Gastroesophageal sphincter (tissue), 4 donors: ENCODE measurements around the gene UNC119B. TPM values are rescaled to one million over a fixed set of nuclear protein-coding genes. Genes with fewer than 3 reads are reported as not detected.
A peak's percentile ranks its signal among the peaks of the same experiment; 100 is the strongest.
"Not testable (repeated sequence)": the region's sequence is repeated elsewhere in the genome, so short reads cannot be mapped to it uniquely, and the experiment has no call there.

ENCODE experiments used
- ATAC-seq: fragments of 150-250 bp; one replicate; pipeline ENCODE4 v1.9.1; 2016; ENCODE audit warnings: mild to moderate bottlenecking, moderate library complexity
- H3K27ac ChIP-seq, 4 donors: fragments of 200-600 bp; sonication (generic) in 3 of 4; 1 replicate in 3 of 4; 2 replicates in 1 of 4; pipeline ENCODE4 v1.5.1; 2016 to 2019
- H3K27me3 ChIP-seq: fragments of 200-600 bp; sonication (generic); one replicate; pipeline ENCODE4 v1.5.1; 2019
- H3K36me3 ChIP-seq, 2 donors: fragments of 200-600 bp; sonication (generic); one replicate each; pipeline ENCODE4 v1.5.1; 2019; ENCODE audit warnings: control low read depth in 1 of 2
- H3K4me1 ChIP-seq, 3 donors: fragments of 200-600 bp; sonication (generic); 1 replicate in 2 of 3; 2 replicates in 1 of 3; pipeline ENCODE4 v1.5.1; 2016 to 2019; ENCODE audit warnings: control low read depth in 2 of 3
- H3K4me3 ChIP-seq, 2 donors: fragments of 200-600 bp; sonication (generic); one replicate each; pipeline ENCODE4 v1.5.1; 2019; ENCODE audit warnings: mild to moderate bottlenecking in 1 of 2, moderate library complexity in 1 of 2
- H3K9me3 ChIP-seq, 3 donors: fragments of 200-600 bp; sonication (generic); one replicate each; pipeline ENCODE4 v1.5.1; 2017 to 2019; ENCODE audit warnings: control low read depth in 2 of 3
- EP300 ChIP-seq: sonication (generic); formaldehyde crosslinking; IDR thresholded peaks from one replicate; pipeline ENCODE4 v1.6.1; 2017; ENCODE audit warnings: antibody characterized with exemption, mild to moderate bottlenecking
- POLR2A ChIP-seq, 2 donors: fragments of 450-650 bp; IDR thresholded peaks; one replicate each; pipeline ENCODE4 v1.6.1; 2017; ENCODE audit warnings: antibody characterized with exemption in 2 of 2, mild to moderate bottlenecking in 2 of 2, moderate library complexity in 1 of 2
- POLR2AphosphoS5 ChIP-seq: sonication (generic); formaldehyde crosslinking; IDR thresholded peaks from one replicate; pipeline ENCODE4 v1.6.1; 2017; ENCODE audit warnings: antibody characterized with exemption
- WGBS, 2 donors: methylation state at CpG; one replicate each; pipeline ENCODE4 v1.1.5; 2018; ENCODE audit warnings: low coverage in 1 of 2; 5-methylcytosine and 5-hydroxymethylcytosine counted together
- total RNA-seq, 4 donors: library from RNA; depleted of rRNA; stranded (reverse); fragments of >200 nt; gene quantifications; one replicate each; pipeline ENCODE4 v1.1.0, GENCODE V29; 2016
- TF ChIP-seq, protein P1 (sequence below), 4 experiments: fragments of 200-600 bp in 2 of 4; fragments of 450-650 bp in 2 of 4; sonication (generic) in 1 of 4; IDR thresholded peaks; one replicate each; pipeline ENCODE4 v1.5.1; 2017 to 2019; ENCODE audit warnings: antibody characterized with exemption in 4 of 4, mild to moderate bottlenecking in 2 of 4, moderate library complexity in 2 of 4

UNC119B gene
- total RNA-seq, 4 donors from 2014 or later: 21.8 to 33.3 (median 27.8) TPM

DNA sequence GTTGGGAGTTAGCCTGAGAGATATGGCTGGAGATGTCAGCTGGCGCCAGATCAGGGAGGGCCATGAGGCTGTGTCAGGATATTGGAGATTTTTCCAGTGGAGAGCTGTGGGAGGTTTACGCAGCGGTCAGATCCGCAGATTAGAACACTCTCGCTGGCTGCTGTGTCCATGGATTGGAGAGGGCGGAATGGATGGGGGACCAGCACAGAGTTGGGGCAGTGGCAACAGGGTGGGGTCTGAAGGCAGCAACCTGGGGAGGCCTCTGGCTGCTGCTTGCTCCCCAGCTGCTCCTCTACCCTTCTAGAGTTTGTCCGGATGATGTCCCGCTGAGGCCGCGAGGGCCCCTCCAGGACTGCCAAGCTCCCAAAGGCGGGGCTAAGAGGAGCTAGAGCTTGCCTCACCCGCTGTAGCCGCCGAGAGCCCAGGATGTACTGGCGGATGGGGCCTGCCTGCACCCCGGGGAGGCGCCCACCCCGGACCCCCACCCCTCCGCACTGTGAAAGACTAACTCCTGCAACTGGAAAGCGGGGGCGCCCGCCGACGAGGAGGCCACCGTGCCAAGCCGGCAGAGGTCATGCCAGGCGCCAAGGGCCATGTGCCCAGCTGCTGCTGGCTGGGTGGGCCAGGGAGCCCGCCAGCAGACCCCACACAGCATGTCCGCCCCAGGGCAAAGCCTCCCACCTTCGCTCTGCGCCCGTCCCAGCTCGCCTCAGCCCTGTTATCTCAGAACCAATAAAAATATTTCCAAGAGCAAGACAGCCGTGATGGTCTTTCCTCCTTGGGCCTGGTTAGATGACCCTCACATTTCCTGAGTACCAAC is 43.5 kb upstream of the UNC119B start:
- 81 to 96% methylated on average over 5 to 6 of the region's 34 CpGs for WGBS, 2 donors
- no peak for ATAC-seq
- Histone ChIP-seq H3K36me3 (peaks cover 0 to 7% of the 10 kb centered on the region in 2 donors), H3K4me3 (no peak overlapping the region), H3K27ac (no peak overlapping the region), H3K27me3 (no peaks in the 10 kb centered on the region), H3K9me3 (no peaks in the 10 kb centered on the region), H3K4me1 (peaks cover 0 to 12% (median 0%) of the 10 kb centered on the region in 3 donors)
- TF ChIP-seq EP300 (no peak), POLR2A (IDR thresholded peaks at IDR 0.05) (no peak), POLR2AphosphoS5 (no peak)
- TF ChIP-seq, protein P1, sequence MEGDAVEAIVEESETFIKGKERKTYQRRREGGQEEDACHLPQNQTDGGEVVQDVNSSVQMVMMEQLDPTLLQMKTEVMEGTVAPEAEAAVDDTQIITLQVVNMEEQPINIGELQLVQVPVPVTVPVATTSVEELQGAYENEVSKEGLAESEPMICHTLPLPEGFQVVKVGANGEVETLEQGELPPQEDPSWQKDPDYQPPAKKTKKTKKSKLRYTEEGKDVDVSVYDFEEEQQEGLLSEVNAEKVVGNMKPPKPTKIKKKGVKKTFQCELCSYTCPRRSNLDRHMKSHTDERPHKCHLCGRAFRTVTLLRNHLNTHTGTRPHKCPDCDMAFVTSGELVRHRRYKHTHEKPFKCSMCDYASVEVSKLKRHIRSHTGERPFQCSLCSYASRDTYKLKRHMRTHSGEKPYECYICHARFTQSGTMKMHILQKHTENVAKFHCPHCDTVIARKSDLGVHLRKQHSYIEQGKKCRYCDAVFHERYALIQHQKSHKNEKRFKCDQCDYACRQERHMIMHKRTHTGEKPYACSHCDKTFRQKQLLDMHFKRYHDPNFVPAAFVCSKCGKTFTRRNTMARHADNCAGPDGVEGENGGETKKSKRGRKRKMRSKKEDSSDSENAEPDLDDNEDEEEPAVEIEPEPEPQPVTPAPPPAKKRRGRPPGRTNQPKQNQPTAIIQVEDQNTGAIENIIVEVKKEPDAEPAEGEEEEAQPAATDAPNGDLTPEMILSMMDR (IDR thresholded peaks at IDR 0.05): no peak

DNA sequence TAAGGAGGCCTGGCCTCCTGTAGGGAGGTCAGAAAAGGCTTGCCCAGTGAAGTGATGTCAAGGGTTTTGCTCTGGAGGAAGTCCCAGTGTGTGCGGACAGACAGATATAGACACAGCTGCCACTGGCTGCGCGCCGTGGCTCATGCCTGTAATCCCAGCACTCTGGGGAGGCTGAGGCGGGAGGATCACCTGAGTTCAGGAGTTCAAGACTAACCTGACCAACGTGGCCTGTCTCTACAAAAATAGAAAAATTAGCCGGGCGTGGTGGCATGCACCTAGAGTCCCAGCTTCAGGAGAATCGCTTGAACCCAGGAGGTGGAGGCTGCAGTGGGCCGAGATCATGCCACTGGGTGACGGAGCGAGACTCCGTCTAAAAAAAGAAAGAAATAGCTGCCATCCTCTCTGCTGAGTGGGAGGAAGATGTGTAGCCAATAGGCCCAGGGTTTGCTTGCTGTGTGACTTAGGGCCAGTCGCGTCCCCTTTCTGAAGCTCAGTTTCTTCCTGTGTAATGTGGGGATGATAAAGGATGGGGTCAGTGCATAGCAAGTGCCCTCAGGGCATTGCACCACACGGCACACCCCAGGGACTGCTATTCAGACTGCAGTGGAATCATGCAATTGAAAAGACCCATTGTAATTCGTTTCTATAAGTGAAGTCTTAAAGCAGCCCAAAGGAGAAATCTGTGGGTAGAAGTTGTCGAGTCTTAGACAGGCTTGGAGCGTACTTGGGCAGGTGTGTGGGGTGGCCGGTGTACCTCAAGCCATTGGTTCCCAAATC is 42.0 kb upstream of the UNC119B start:
- 67 to 87% methylated on average over 7 to 10 of the region's 20 CpGs for WGBS, 2 donors
- TF ChIP-seq POLR2A (IDR thresholded peaks at IDR 0.05) (no peak), EP300 (no peak), POLR2AphosphoS5 (no peak)
- TF ChIP-seq, protein P1 (IDR thresholded peaks at IDR 0.05): no peak
- Histone ChIP-seq H3K4me3 (no peak overlapping the region), H3K27me3 (no peaks in the 10 kb centered on the region), H3K4me1 (peaks cover 0 to 12% (median 0%) of the 10 kb centered on the region in 3 donors), H3K36me3 (no peaks in the 10 kb centered on the region), H3K9me3 (no peaks in the 10 kb centered on the region), H3K27ac (no peak overlapping the region)
- ATAC-seq: no peak

DNA sequence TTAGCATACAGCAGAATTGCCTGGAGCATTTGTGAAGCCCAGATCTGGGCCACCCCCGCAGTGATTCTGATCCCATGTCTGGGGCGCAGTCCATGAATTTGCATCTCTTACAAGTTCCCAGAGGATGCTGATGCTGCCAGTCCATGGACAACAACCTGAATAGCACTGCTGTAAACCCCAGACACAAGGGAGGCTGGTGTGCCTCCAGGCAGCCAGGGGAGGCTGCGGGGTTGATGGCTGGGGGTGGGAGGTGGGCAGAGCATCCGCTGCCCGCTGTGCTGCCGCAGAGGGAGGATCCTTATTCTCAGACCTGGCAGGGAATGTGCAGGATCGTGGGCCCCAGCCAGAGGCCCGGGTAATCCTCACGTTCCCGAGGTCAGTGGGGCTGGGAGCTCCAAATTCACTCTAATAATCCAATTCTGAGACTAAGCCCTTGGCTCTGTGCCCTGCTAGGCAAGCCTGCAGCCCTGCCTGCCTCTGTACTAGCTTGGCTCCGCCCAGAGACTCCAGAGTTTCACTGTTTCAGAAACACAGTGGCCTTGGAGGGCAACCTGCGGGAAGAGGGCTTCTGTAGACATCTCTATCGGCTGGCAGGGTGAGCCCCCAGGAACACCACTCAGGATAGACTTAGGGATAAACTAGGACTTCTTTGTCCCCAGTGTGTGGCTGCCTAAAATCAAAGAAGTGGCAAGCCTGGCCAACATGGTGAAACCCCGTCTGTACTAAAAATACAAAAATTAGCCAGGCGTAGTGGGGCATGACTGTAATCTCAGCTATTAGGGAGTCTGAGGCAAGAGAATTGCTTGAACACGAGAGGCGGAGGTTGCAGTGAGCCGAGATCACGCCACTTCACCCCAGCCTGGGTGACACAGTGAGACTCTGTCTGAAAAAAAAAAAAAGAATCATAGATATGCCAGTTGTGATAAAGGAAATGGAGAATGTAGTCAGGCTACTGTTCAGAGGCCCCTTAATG is 41.1 kb upstream of the UNC119B start:
- Histone ChIP-seq H3K27ac (no peak overlapping the region), H3K9me3 (no peaks in the 10 kb centered on the region), H3K4me3 (no peak overlapping the region), H3K36me3 (no peaks in the 10 kb centered on the region), H3K4me1 (peaks cover 0 to 12% (median 0%) of the 10 kb centered on the region in 3 donors), H3K27me3 (no peaks in the 10 kb centered on the region)
- ATAC-seq: peak; percentile 36
- 33 to 58% methylated on average over 6 to 11 of the region's 19 CpGs for WGBS, 2 donors
- TF ChIP-seq POLR2A (IDR thresholded peaks at IDR 0.05): no peak
- TF ChIP-seq, protein P1 (IDR thresholded peaks at IDR 0.05): no peak
- TF ChIP-seq EP300: no peak
- no peak for TF ChIP-seq POLR2AphosphoS5

DNA sequence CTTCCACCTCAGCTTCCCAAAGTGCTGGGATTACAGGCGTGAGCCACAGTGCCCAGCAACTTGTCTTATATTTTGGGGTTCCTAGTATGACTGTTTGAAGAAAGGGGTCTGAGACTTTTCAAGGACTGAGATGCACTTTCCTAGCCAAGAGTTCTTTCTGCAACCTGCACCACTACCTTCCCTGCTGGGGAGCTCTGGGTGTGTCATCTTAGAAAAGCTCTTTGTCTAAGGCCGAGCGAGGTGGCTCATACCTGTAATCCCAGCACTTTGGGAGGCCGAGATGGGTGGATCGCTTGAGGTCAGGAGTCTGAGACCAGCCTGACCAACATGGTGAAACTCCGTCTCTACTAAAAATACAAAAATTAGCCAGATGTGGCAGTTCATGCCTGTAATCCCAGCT is 40.0 kb upstream of the UNC119B start:
- not testable (repeated sequence) for H3K9me3 ChIP-seq, H3K36me3 ChIP-seq, H3K4me3 ChIP-seq, H3K27me3 ChIP-seq, H3K27ac ChIP-seq, ATAC-seq
- 92% methylated on average over 5 of the region's 6 CpGs; no CpG with 5 or more reads in 1 of the 2 donors for WGBS, 2 donors
- peaks cover 0 to 12% (median 0%) of the 10 kb centered on the region in 3 donors for H3K4me1 ChIP-seq

DNA sequence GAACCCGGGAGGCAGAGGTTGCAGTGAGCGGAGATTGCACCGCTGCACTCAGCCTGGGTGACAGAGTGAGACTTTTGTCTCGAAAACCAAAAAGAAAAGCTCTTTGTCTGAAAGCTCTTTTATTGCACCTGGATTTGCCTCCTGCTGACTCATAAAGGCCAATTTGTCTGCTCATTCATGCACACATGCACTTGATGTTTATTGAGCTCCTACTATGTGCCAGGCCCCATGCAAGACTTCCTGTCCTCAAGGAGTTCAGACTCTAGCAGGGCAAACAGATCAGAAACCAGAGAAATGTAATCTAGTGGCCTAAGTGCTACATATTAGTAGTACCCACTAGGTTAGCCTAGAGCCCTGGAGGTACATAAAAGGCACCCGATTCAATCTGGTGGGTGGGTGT is 39.6 kb upstream of the UNC119B start:
- H3K4me3 ChIP-seq: no peak overlapping the region
- H3K36me3 ChIP-seq: no peaks in the 10 kb centered on the region
- no peak for ATAC-seq
- peaks cover 0 to 12% (median 0%) of the 10 kb centered on the region in 3 donors for H3K4me1 ChIP-seq
- no peaks in the 10 kb centered on the region for H3K9me3 ChIP-seq
- 77 to 89% methylated on average over 4 of the region's 5 CpGs for WGBS, 2 donors
- TF ChIP-seq EP300 (no peak), POLR2AphosphoS5 (no peak), POLR2A (IDR thresholded peaks at IDR 0.05) (no peak)
- TF ChIP-seq, protein P1 (IDR thresholded peaks at IDR 0.05): no peak
- peaks cover 2% of the 10 kb centered on the region for H3K27me3 ChIP-seq
- no peak overlapping the region for H3K27ac ChIP-seq
